GM21723 (cell line): Measurements from ENCODE around the gene TROAP.
"Not testable (repeated sequence)": the region's sequence is repeated elsewhere in the genome, so short reads cannot be mapped to it uniquely, and the experiment has no call there.

ENCODE experiments used
- ATAC-seq: cut with Tn5 transposase; IDR thresholded peaks from one replicate; pipeline ENCODE4 v1.9.1; 2021; ENCODE audit warnings: mild to moderate bottlenecking, moderate library complexity; ENCODE audit not compliant: unreplicated experiment

The TROAP gene, protein sequence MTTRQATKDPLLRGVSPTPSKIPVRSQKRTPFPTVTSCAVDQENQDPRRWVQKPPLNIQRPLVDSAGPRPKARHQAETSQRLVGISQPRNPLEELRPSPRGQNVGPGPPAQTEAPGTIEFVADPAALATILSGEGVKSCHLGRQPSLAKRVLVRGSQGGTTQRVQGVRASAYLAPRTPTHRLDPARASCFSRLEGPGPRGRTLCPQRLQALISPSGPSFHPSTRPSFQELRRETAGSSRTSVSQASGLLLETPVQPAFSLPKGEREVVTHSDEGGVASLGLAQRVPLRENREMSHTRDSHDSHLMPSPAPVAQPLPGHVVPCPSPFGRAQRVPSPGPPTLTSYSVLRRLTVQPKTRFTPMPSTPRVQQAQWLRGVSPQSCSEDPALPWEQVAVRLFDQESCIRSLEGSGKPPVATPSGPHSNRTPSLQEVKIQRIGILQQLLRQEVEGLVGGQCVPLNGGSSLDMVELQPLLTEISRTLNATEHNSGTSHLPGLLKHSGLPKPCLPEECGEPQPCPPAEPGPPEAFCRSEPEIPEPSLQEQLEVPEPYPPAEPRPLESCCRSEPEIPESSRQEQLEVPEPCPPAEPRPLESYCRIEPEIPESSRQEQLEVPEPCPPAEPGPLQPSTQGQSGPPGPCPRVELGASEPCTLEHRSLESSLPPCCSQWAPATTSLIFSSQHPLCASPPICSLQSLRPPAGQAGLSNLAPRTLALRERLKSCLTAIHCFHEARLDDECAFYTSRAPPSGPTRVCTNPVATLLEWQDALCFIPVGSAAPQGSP

DNA sequence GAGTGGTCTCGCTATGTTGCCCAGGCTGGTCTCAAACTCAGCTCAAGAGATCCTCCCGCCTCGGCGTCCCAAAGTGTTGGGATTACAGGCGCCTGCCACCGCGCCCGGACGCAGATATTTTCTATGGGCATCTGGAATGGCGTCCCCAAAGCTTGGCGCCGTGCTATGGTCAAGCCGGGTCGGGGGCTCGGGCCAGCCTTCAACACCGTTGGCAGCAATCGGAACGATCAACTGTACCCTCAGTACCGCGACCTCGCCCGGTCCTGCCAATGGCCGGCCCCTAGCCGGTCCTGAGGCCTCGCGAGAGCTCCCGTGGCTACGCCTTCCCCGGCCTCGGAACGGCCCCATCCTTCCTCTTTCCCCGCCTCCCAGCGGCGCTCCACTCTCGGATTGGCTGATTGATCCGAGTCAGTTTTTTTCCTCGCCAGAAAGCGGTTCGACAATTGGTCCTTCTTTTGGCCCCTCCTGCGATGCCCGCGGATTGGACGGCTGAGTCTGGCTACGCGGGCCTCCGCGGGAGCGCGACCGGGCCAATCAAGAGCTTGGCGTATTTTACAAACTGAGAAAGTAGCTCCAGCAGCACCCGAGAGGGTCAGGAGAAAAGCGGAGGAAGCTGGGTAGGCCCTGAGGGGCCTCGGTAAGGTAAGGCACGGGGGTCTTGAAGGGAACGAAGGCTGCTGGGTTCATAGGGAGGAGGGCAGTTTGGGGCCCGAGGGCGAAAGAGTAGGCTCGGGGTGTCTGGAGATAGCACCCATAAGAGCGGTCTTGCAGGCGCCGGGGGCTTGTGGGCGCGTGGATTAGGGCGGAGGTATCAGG lies at the start of gene TROAP:
Gene TROAP, plus strand, starts transcription at position 548 of the 816 bp plus-strand sequence. CDS start 354 bp downstream, outside the sequence.
- ATAC-seq: peak; percentile 98

DNA sequence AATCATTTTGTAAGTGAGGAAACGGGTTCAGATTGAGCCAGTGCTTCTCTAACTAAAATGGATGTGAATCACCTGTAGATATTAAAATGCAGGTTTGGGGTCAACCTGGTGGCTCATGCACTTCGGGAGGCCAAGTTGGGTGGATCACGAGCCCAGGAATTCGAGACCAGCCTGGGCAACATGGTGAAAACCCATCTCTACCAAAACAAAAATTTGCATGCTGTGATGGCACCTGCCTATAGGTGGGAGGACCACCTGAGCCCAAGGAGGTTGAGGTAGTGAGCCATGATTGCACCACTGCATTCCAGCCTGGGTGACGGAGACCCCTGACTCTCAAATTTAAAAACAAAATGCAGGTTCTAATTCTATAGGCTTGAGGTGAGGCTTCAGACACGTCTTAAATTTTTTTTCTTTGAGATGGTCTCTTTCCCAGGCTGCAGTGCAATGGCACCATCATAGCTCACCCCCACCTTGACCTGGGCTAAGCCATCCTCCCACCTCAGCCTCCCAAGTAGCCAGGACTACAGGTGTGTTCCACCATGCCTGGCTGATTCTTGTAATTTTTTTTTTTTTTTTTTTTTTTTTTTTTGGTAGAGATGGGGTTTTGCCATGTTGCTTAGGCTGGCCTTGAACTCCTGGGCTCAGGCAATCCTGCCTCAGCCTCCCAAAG lies 49.2 kb upstream of the TROAP start:
- ATAC-seq: no peak

GRCh38 chr12:49274396-49275069 lies 48.5 kb upstream of the TROAP start:
- no peak for ATAC-seq

- no peak for ATAC-seq
Observed at GRCh38 chr12:49276304-49277290, 46.5 kb upstream of the TROAP start.

DNA sequence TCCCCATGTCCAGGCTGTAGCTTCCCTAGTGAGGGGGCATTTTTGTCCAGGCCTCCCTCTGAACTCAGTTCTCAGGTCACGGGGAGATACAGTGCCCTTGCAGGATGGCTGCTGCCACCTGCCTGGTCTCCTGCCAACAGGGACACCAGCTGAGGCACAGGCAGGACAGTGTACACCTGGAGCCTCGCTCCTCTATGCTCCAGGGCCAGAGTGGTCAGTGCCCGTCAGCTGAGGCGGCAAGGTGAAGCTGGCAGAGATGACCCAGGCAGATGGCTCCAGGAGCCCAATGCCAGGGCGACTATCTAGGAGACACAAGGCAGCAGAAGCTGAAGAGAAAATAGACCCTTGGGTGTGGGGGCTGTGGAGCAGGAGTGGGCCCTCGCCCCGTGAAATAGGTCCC lies 45.6 kb upstream of the TROAP start:
- ATAC-seq: no peak

DNA sequence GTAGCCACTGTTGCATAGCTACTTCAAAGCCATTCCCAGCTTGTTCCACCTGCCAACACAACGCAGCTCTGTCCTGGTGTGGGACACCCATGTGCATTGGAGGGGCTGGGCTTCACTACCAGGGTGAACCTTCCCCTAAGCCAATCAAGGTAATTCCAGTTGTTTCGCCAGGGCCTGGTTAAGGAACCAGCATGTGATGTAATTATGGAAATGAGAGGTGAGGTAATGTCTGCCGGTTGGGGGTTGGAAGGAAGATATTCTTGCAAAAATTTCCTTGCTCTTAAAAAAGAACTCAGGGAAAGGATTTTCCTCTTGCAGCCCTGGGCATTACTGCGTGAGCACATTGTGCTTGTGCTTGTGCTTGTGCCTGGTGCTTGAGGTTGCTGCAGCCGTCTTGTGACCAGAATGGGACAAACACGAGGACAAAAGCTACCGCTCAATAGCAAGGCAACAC lies 43.3 kb upstream of the TROAP start:
- no peak for ATAC-seq

DNA sequence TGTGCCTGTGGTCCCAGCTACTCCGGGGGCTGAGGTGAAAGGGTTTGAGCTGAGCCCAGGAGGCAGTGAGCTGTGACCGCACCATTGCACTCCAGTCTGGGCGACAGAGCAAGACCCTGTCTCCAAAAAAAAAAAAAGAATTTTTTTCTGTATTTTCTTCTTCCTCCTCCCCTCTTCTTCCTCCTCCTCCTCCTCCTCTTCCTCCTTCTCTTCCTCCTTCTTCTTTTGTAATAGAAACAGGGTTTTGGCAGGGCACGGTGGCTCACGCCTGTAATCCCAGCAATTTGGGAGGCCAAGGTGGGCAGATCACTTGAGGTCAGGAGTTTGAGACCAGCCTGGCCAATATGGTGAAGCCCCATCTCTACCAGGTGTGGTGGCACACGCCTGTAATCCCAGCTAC lies 42.5 kb upstream of the TROAP start:
- not testable (repeated sequence) for ATAC-seq

DNA sequence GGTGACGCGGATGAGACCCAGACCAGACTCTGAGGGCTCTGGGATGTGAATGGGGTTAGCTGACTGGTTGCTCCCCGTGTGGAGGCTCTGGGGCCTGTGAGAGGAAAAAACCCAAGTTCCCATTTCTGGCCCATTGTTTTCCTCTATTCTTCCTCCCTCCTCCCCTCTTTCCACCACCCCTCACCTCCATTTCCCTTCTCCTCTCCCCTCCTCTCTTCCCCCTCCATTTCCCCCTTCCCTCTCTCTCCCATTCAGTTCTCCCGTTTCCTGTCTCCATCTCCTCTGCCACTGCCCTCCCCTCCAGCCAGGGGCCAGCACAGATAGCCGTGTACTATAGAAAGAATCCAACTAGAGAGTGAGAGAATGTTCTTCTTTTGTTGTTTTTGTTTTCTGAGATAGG lies 40.8 kb upstream of the TROAP start:
- no peak for ATAC-seq

DNA sequence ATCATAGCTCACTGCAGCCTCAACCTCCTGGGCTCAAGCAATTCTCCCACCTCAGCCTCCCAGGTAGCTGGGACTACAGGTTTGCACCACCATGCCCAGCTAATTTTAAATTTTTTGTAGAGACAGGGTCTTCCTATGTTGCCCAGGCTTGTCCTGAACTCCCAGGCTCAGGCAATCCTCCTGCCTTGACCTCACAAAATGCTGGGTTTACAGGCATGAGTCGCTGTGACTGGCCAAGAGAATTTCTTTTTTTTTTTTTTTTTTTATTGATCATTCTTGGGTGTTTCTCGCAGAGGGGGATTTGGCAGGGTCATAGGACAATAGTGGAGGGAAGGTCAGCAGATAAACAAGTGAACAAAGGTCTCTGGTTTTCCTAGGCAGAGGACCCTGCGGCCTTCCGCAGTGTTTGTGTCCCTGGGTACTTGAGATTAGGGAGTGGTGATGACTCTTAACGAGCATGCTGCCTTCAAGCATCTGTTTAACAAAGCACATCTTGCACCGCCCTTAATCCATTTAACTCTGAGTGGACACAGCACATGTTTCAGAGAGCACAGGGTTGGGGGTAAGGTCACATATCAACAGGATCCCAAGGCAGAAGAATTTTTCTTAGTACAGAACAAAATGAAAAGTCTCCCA lies 40.2 kb upstream of the TROAP start:
- not testable (repeated sequence) for ATAC-seq

DNA sequence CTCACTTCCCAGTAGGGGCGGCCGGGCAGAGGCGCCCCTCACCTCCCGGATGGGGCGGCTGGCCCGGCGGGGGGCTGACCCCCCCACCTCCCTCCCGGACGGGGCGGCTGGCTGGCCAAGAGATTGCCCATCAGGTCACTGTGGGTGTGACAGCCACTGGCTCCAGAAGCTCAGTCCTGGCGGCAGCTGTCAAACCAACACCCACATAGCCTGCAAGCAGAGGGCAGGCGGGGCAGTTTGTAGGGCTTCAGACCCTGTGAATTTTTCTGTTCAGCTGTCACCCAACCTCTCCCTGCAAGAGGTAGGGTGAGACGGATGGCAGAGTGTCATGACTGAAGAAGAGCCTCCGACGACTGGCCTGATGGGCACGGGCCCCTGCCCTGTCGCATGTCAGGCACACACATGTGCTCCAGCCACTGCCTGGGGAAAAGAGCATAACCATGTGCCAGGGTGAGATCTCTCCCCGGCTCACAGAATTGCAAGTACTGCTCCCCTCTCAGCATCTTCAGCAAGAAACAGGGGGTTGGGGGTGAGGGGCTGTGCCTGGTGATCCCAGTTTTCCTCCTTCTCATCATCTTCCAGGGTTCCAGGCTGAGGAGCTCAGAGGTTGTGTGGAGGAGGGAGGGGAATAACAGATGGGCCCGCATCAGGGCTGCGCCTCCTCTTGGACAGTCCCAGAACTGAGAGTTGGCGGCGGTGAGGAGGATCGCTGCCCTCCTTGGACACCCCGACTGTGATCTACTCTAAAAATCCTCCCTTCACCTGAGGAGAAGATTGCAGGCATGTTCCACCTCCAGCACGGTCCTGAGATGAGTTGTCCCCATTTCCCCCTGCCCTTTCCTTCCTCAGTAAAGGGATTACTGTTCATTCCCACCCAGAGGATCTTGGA lies 39.3 kb upstream of the TROAP start:
- ATAC-seq: no peak

GRCh38 chr12:49284672-49285071 lies 38.4 kb upstream of the TROAP start:
- no peak for ATAC-seq

- ATAC-seq: no peak
Observed at GRCh38 chr12:49287876-49288275, 35.2 kb upstream of the TROAP start.

DNA sequence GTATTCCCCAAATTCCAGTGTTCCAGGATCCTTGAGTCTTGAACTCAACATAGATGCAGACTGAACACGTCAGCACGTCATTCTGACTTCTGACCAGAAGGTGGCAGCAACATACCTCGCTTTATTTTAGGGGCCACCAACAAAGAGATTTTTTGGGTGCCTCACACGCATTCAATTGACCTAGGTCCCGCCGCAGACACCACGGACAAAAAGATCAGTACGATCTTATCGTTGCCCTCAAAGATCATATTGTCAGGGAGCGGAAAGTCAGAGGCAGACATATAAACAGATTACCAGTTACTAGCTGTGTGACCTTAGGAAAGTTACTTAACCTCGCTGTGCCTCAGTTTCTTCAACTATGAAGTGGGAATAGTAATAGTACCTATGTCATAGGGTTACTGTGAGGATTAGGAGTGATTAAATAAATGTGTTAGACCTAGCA lies 34.6 kb upstream of the TROAP start:
- no peak for ATAC-seq

- no peak for ATAC-seq
Observed at GRCh38 chr12:49288922-49289555, 34.0 kb upstream of the TROAP start.

DNA sequence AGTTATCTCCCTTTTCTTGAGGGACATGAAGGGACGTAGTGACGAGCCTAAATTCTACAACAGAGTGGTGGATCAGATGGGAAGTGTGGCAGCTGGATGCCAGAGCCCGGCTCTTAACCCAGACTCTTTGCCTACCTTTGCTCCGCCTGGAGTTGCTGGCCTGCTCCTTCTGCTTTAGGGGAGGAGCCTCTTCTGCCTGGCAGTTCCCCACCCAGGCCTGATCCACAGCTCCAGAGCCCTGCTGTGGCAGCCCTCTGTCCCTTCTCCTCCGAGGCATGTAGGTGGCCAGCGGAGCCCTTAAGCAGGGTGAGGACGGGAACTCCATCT lies 30.4 kb upstream of the TROAP start:
- no peak for ATAC-seq

DNA sequence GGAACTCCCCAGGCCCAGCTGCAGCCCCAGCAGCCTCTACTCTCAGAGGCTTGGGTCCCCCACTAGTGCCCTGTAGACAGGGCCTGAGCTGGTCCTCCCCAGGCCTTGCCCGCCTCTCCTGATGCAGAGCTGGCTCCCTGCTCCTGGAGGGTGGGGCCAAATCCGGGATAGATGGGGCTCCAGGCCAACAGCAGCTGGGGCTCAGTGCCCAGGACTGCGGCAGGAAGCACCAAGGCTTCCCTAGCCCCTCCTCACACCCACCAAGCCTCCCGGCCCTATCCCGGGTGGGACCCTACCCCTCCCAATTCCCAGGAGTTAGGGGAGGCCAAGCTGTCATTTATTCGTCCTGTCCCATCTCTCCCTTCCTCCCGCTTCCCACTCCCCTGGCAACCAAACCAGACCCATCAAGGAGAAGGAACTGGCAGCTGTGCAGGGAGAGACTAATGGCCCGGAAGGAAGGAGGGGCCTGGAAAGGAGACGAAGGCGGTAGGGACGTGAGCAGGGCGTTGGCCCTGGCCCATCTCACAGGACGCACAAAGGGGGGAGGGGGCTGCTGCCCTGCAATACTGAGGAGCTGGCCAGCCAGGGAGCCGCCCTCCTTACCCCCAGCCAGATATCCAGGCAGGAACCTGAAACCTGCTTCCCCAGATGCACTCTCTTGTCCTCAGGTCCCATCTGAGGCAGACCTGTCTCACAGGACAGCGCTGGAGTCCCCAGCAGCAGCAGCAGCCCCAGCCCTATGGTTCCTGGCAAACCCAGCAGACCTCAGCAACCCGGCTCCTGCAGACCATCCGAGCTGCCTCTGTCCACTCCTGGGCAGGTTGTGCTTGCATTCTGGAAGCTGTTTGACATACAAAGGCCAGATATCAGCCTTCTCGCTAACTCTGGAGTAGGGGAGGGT lies 29.7 kb upstream of the TROAP start:
- no peak for ATAC-seq
